Colonic mucosa (tissue), 4 donors: ENCODE results near the gene KRTAP10-6. TPM values are rescaled to one million over a fixed set of nuclear protein-coding genes. Genes with fewer than 3 reads are reported as not detected.
"Not testable (repeated sequence)": the region's sequence is repeated elsewhere in the genome, so short reads cannot be mapped to it uniquely, and the experiment has no call there.

ENCODE experiments used
- DNase-seq: peaks from one replicate; pipeline ENCODE4 v3.0.0-alpha.2; 2020
- H3K27ac ChIP-seq: fragments of 200-600 bp; one replicate; pipeline ENCODE4 v1.8.0; 2021
- H3K27me3 ChIP-seq: fragments of 200-600 bp; one replicate; pipeline ENCODE4 v1.8.0; 2021
- H3K36me3 ChIP-seq: fragments of 200-600 bp; one replicate; pipeline ENCODE4 v1.8.0; 2021
- H3K4me1 ChIP-seq: fragments of 200-600 bp; one replicate; pipeline ENCODE4 v1.8.0; 2021; ENCODE audit warnings: mild to moderate bottlenecking
- H3K4me3 ChIP-seq: fragments of 200-600 bp; one replicate; pipeline ENCODE4 v1.8.0; 2021
- H3K9ac ChIP-seq, 2 donors: one replicate each; pipeline ENCODE4 v1.7.0; 2013; ENCODE audit warnings: control low read depth in 2 of 2, low read depth in 2 of 2, low read length in 2 of 2
- H3K9me3 ChIP-seq: fragments of 200-600 bp; one replicate; pipeline ENCODE4 v1.8.0; 2021
- CTCF ChIP-seq: fragments of 200-600 bp; IDR thresholded peaks from one replicate; pipeline ENCODE4 v1.8.0; 2022; ENCODE audit warnings: antibody characterized with exemption, mild to moderate bottlenecking
- intact Hi-C: fragments of 100-400 bp; cut with DNase I; formaldehyde crosslinking; loops from one replicate; pipeline ENCODE4 v1.14.1; 2022
- total RNA-seq, 2 donors: library from RNA; stranded (reverse); fragmentation: NEBNext Ultra II Directional in 1 of 2; extraction: Animal tissue kit (Norgen Biotek cat#: 25700) in 1 of 2; gene quantifications; one replicate each; pipeline ENCODE4 v1.2.1, GENCODE V29; 2021
- donor health status: healthy.
- donor health status: DM: no; HTN: no; CAD: no.
- donor health status: DM: no; HTN: no; CAD: no.

KRTAP10-6 gene
- total RNA-seq, 2 donors from 2014 or later = not detected

- H3K4me3 ChIP-seq = no peak overlapping the region
- no peaks in the 10 kb centered on the region for H3K27me3 ChIP-seq
- H3K9ac ChIP-seq = no peak overlapping the region
- no peak overlapping the region for H3K27ac ChIP-seq
- no peaks in the 10 kb centered on the region for H3K36me3 ChIP-seq
- no peak for TF ChIP-seq CTCF
- intact Hi-C loops = no loop called here
- DNase-seq = no peak
- H3K4me1 ChIP-seq = no peaks in the 10 kb centered on the region
- no peaks in the 10 kb centered on the region for H3K9me3 ChIP-seq
Measured at GRCh38 chr21:44567481-44568171, 24.7 kb downstream of the KRTAP10-6 start.

GRCh38 chr21:44566403-44566802 is 25.9 kb downstream of the KRTAP10-6 start:
- no peaks in the 10 kb centered on the region for H3K9me3 ChIP-seq
- no peaks in the 10 kb centered on the region for H3K36me3 ChIP-seq
- no peak overlapping the region for H3K9ac ChIP-seq
- intact Hi-C loops = no loop called here
- H3K4me3 ChIP-seq = no peak overlapping the region
- no peak for TF ChIP-seq CTCF
- no peaks in the 10 kb centered on the region for H3K4me1 ChIP-seq
- H3K27ac ChIP-seq = no peak overlapping the region
- no peaks in the 10 kb centered on the region for H3K27me3 ChIP-seq
- no peak for DNase-seq

GRCh38 chr21:44564886-44565598 is 27.3 kb downstream of the KRTAP10-6 start:
- Histone ChIP-seq H3K9me3 (no peaks in the 10 kb centered on the region), H3K27ac (no peak overlapping the region), H3K27me3 (no peaks in the 10 kb centered on the region), H3K4me1 (no peaks in the 10 kb centered on the region), H3K9ac (no peak overlapping the region), H3K36me3 (no peaks in the 10 kb centered on the region), H3K4me3 (no peak overlapping the region)
- DNase-seq = no peak
- no peak for TF ChIP-seq CTCF
- intact Hi-C loops = no loop called here

- Histone ChIP-seq H3K9ac (no peak overlapping the region), H3K4me1 (no peaks in the 10 kb centered on the region), H3K27ac (no peak overlapping the region), H3K9me3 (no peaks in the 10 kb centered on the region), H3K4me3 (no peak overlapping the region), H3K27me3 (no peaks in the 10 kb centered on the region), H3K36me3 (no peaks in the 10 kb centered on the region)
- DNase-seq = no peak
- no peak for TF ChIP-seq CTCF
- intact Hi-C loops = no loop called here
Measured at GRCh38 chr21:44564099-44564498, 28.2 kb downstream of the KRTAP10-6 start.

- Histone ChIP-seq H3K4me3 (no peak within 1 kb of the TSS), H3K36me3 (no peaks in the 10 kb centered on the region), H3K27me3 (no peaks in the 10 kb centered on the region), H3K4me1 (no peaks in the 10 kb centered on the region), H3K27ac (no peak within 1 kb of the TSS), H3K9me3 (no peaks in the 10 kb centered on the region), H3K9ac (no peak within 1 kb of the TSS)
- intact Hi-C loops = no loop called here
- DNase-seq = no peak
- no peak for TF ChIP-seq CTCF
Measured at GRCh38 chr21:44558695-44559094, 33.6 kb downstream of the KRTAP10-6 start, which contains the start of gene KRTAP10-3. Gene KRTAP10-3, minus strand, starts transcription at chr21:44558795. Its CDS starts 80 bp downstream, at chr21:44558715.

GRCh38 chr21:44558329-44558675 is 34.0 kb downstream of the KRTAP10-6 start:
- H3K36me3 ChIP-seq, intact Hi-C loops, H3K4me1 ChIP-seq, H3K27ac ChIP-seq, H3K27me3 ChIP-seq, DNase-seq, H3K9me3 ChIP-seq, H3K9ac ChIP-seq, H3K4me3 ChIP-seq: not testable (repeated sequence)
